Panc1 (cell line): ENCODE measurements around the gene ANP32E. TPM values are rescaled to one million over a fixed set of nuclear protein-coding genes. Genes with fewer than 3 reads are reported as not detected.
A peak's percentile ranks its signal among the peaks of the same experiment; 100 is the strongest.

ENCODE experiments used
- ATAC-seq: fragments of 200-7000 bp; cut with Tn5 transposase; 2 replicates; pipeline ENCODE4 v1.9.1; 2020; ENCODE audit warnings: mild to moderate bottlenecking, moderate library complexity
- BruUV-seq: library from RNA; stranded (reverse); fragments of 400-500 nt; replicated peaks from 2 replicates; lab custom pipeline; 2021; lab: Mats Ljungman, UMichigan
- CTCF ChIA-PET: fragments of 300-600 bp; sonication (Branson Sonifier 250); formaldehyde crosslinking; loops from one replicate; lab custom pipeline; 2022; ENCODE audit warnings: antibody characterized with exemption; lab: Charles Lee
- POLR2A ChIA-PET: fragments of 300-600 bp; sonication (Branson Sonifier 250); formaldehyde crosslinking; loops from one replicate; lab custom pipeline; 2022; ENCODE audit warnings: antibody characterized with exemption; lab: Charles Lee
- DNase-seq: peaks from one replicate; pipeline ENCODE4 v3.0.0-alpha.2; 2010; ENCODE audit warnings: low read depth, low spot score
- H3K27ac ChIP-seq: 2 replicates; pipeline ENCODE4 v1.5.1; 2011; ENCODE audit warnings: mild to moderate bottlenecking, low read length, inconsistent platforms
- H3K27me3 ChIP-seq: fragments of 200-500 bp; sonication (Bioruptor generic); 2 replicates; pipeline ENCODE4 v1.6.0; 2014; ENCODE audit warnings: low read length, inconsistent platforms; ENCODE audit not compliant: control insufficient read depth, insufficient read depth
- H3K36me3 ChIP-seq: fragments of 200-500 bp; sonication (Bioruptor generic); 2 replicates; pipeline ENCODE4 v1.5.1; 2014; ENCODE audit warnings: inconsistent platforms, mild to moderate bottlenecking, low read length, moderate library complexity; ENCODE audit not compliant: control insufficient read depth, insufficient read depth
- H3K4me1 ChIP-seq: 2 replicates; pipeline ENCODE4 v1.5.1; 2011; ENCODE audit warnings: inconsistent platforms, mild to moderate bottlenecking, low read length, moderate library complexity; ENCODE audit not compliant: control insufficient read depth, insufficient read depth
- H3K4me3 ChIP-seq, 2 experiments: 2 replicates each; pipeline ENCODE4 v1.5.1; 2011 to 2012; ENCODE audit warnings: low read depth in 2 of 2, low read length in 2 of 2, mild to moderate bottlenecking in 2 of 2, inconsistent platforms in 1 of 2, moderate library complexity in 1 of 2
- H3K9me3 ChIP-seq: fragments of 200-500 bp; sonication (Bioruptor generic); 2 replicates; pipeline ENCODE4 v1.5.1; 2014; ENCODE audit warnings: low read depth, mild to moderate bottlenecking, inconsistent platforms, low read length, moderate library complexity; ENCODE audit not compliant: control insufficient read depth, insufficient read depth
- CTCF ChIP-seq: fragments of 450-650 bp; IDR thresholded peaks from 2 replicates; pipeline ENCODE4 v1.5.1; 2017; ENCODE audit warnings: mild to moderate bottlenecking
- POLR2AphosphoS5 ChIP-seq: IDR thresholded peaks from 2 replicates; pipeline ENCODE4 v1.6.1; 2012; ENCODE audit warnings: mild to moderate bottlenecking, low read depth, low read length, moderate library complexity
- REST ChIP-seq, 2 experiments: IDR thresholded peaks; 2 replicates each; pipeline ENCODE4 v1.6.1; 2011 to 2012; ENCODE audit warnings: low read depth in 2 of 2, control low read depth in 1 of 2, low read length in 1 of 2, mild to moderate bottlenecking in 1 of 2, moderate library complexity in 1 of 2; ENCODE audit not compliant: insufficient read depth in 1 of 2
- SIN3A ChIP-seq: IDR thresholded peaks from 2 replicates; pipeline ENCODE4 v1.6.1; 2012; ENCODE audit warnings: low read depth, mild to moderate bottlenecking, low read length, moderate library complexity, borderline replicate concordance; ENCODE audit not compliant: insufficient read depth
- TCF7L2 ChIP-seq: IDR thresholded peaks from 2 replicates; pipeline ENCODE4 v1.6.1; 2011; ENCODE audit warnings: mild to moderate bottlenecking, low read depth, low read length, inconsistent platforms
- in situ Hi-C: cut with HindIII; loops from 2 replicates; pipeline ENCODE4 v1.10.0; 2016; ENCODE audit warnings: low sequenced_read_pairs, low pct_unique_long_range_greater_than_20kb
- intact Hi-C: fragments of 100-400 bp; cut with micrococcal nuclease; formaldehyde crosslinking; loops from one replicate; pipeline ENCODE4 v1.10.0; 2022; ENCODE audit not compliant: unreplicated experiment
- total RNA-seq: library from RNA; stranded (reverse); gene quantifications from one replicate; pipeline ENCODE4 v1.2.1, GENCODE V29; 2021; ENCODE audit not compliant: unreplicated experiment

The ANP32E gene
- total RNA-seq, 1 experiment from 2014 or later = 66.2 TPM

- TF ChIP-seq SIN3A = no peak
Measured at GRCh38 chr1:150196417-150196816, 39.5 kb downstream of the ANP32E start (continued).

- DNase-seq (no peak), ATAC-seq (no peak)
- TF ChIP-seq CTCF (no peak), TCF7L2 (no peak), REST (IDR thresholded peaks at IDR 0.05; ENCODE audit: insufficient read depth in 1 of 2, low read depth in 2 of 2, low read length in 1 of 2) (no peak), SIN3A (no peak), POLR2AphosphoS5 (no peak)
- ChIA-PET CTCF (no interaction called here), POLR2A (no interaction called here)
- Histone ChIP-seq H3K4me3 (no peak overlapping the region), H3K36me3 (no peaks in the 10 kb centered on the region), H3K9me3 (no peaks in the 10 kb centered on the region), H3K27me3 (no peaks in the 10 kb centered on the region), H3K27ac (no peak overlapping the region), H3K4me1 (0 out of 2 replicates have a peak, but pooled peaks cover 3% of the 10 kb centered on the region)
- no TSS peak for BruUV-seq
- in situ Hi-C loops (no loop called here), intact Hi-C loops (no loop called here)
Measured at GRCh38 chr1:150194381-150195031, 41.4 kb downstream of the ANP32E start.

GRCh38 chr1:150192012-150192411 lies 43.9 kb downstream of the ANP32E start:
- ChIA-PET POLR2A (no interaction called here), CTCF (no interaction called here)
- H3K9me3 ChIP-seq = no peaks in the 10 kb centered on the region
- no peak overlapping the region; the same call in 1 of the 2 replicates for H3K27ac ChIP-seq
- intact Hi-C loops (no loop called here), in situ Hi-C loops (no loop called here)
- no peaks in the 10 kb centered on the region for H3K27me3 ChIP-seq
- DNase-seq (no peak), ATAC-seq (peak; percentile 67)
- no TSS peak for BruUV-seq
- peaks cover 8% of the 10 kb centered on the region; the same call in 1 of the 2 replicates for H3K4me1 ChIP-seq
- no peaks in the 10 kb centered on the region for H3K36me3 ChIP-seq
- no peak overlapping the region for H3K4me3 ChIP-seq
- TF ChIP-seq POLR2AphosphoS5 (no peak), TCF7L2 (no peak), SIN3A (no peak), REST (IDR thresholded peaks at IDR 0.05; ENCODE audit: insufficient read depth in 1 of 2, low read depth in 2 of 2, low read length in 1 of 2) (no peak), CTCF (no peak)
